T-helper 2 cell treated with Interferon-gamma antibody and Interleukin-4, amounts not matched to agents 5 μg/mL and 100 μg/mL, for 36 hours (primary cell): ENCODE measurements around the gene CCN5.

Experiments
- DNase-seq: peaks from one replicate; pipeline ENCODE4 v3.0.0; 2021; ENCODE audit warnings: low spot score
- H3K27ac Mint-ChIP-seq: one replicate; pipeline ENCODE4 v1.8.0; 2021; ENCODE audit warnings: mild to moderate bottlenecking, mixed read lengths
- H3K27me3 Mint-ChIP-seq: one replicate; pipeline ENCODE4 v1.8.0; 2021; ENCODE audit warnings: low read depth, mixed read lengths
- H3K36me3 Mint-ChIP-seq: one replicate; pipeline ENCODE4 v1.8.0; 2021; ENCODE audit warnings: low read depth, mixed read lengths
- H3K4me1 Mint-ChIP-seq: one replicate; pipeline ENCODE4 v1.8.0; 2021; ENCODE audit warnings: low read depth, mixed read lengths
- H3K4me3 Mint-ChIP-seq: one replicate; pipeline ENCODE4 v1.8.0; 2022; ENCODE audit warnings: mild to moderate bottlenecking, moderate library complexity, mixed read lengths
- H3K9me3 Mint-ChIP-seq: one replicate; pipeline ENCODE4 v1.8.0; 2021; ENCODE audit warnings: mixed read lengths

CCN5 gene

DNA sequence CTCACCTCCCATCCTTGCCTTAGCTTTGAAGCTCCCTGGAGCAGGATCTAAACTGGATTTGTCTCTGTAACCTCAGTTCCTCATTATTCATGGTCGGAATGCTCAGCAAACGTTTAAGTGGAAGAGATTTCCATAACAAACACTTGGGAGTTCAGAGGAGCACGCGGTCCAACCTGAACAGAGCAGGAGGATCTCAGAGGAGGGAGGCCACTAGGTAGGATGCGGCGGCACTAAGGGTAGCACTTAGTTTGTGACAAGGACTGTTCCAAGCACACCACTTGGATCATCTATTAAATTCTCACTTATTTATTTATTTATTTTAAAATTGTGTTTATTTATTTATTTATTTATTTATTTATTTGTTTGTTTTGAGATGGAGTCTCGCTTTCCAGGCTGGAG lies 13.3 kb upstream of the CCN5 start:
- Mint-ChIP-seq H3K4me1 (no peaks in the 10 kb centered on the region), H3K36me3 (no peaks in the 10 kb centered on the region), H3K4me3 (no peak overlapping the region), H3K9me3 (no peaks in the 10 kb centered on the region), H3K27ac (no peak overlapping the region), H3K27me3 (no peaks in the 10 kb centered on the region)
- no peak for DNase-seq

GRCh38 chr20:44702776-44703175 lies 12.4 kb upstream of the CCN5 start:
- DNase-seq = no peak
- Mint-ChIP-seq H3K27ac (no peak overlapping the region), H3K9me3 (no peaks in the 10 kb centered on the region), H3K4me3 (no peak overlapping the region), H3K27me3 (no peaks in the 10 kb centered on the region), H3K4me1 (no peaks in the 10 kb centered on the region), H3K36me3 (no peaks in the 10 kb centered on the region)

- H3K9me3 Mint-ChIP-seq = no peaks in the 10 kb centered on the region
- H3K27ac Mint-ChIP-seq = no peak overlapping the region
- DNase-seq = no peak
- no peaks in the 10 kb centered on the region for H3K27me3 Mint-ChIP-seq
- no peaks in the 10 kb centered on the region for H3K4me1 Mint-ChIP-seq
- H3K4me3 Mint-ChIP-seq = no peak overlapping the region
- H3K36me3 Mint-ChIP-seq = no peaks in the 10 kb centered on the region
Measured at GRCh38 chr20:44703183-44703925, 11.8 kb upstream of the CCN5 start.

GRCh38 chr20:44703956-44704488 lies 11.1 kb upstream of the CCN5 start:
- Mint-ChIP-seq H3K36me3 (no peaks in the 10 kb centered on the region), H3K4me1 (no peaks in the 10 kb centered on the region), H3K9me3 (no peaks in the 10 kb centered on the region), H3K27ac (no peak overlapping the region), H3K27me3 (no peaks in the 10 kb centered on the region), H3K4me3 (no peak overlapping the region)
- no peak for DNase-seq

- Mint-ChIP-seq H3K4me3 (no peak overlapping the region), H3K27ac (no peak overlapping the region), H3K9me3 (no peaks in the 10 kb centered on the region)
Measured at GRCh38 chr20:44704551-44704971, 10.6 kb upstream of the CCN5 start.

DNA sequence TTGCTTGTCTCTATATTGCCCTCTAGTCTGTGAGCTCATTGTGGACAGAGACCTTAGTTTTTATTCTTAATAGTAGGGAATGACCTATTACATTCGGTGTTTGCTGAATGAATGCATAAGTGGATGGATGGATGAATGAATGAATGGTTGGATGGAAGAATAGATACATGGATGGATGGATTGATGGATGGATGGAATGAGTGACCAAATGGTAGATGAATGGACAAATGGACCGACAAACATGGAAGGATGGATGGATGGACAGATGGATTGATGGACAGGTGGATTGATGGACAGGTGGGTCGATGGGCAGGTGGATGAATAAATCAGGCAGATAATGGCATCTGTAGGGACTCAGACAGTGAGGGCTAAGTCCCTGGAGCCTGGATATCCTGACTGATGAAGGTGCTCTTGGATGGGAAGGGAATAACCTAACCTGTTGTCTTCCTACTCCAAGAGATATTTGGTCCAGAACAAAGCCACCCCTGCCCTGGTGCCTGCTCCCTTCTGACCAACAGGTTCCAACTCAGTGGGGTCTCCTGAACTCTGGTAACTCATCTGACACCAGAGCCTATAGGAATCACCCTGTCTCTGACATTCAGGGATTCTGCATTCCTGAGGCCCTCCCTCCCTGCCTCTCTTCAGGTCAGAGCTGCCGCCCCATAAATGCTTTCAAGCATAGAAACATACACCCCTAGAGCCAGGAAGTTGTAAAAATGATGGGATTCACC lies 9.6 kb upstream of the CCN5 start:
- Mint-ChIP-seq H3K27ac (no peak overlapping the region), H3K27me3 (no peaks in the 10 kb centered on the region), H3K4me1 (no peaks in the 10 kb centered on the region), H3K36me3 (no peaks in the 10 kb centered on the region), H3K9me3 (no peaks in the 10 kb centered on the region), H3K4me3 (no peak overlapping the region)
- DNase-seq = no peak

More at GRCh38 chr20:44704551-44704971, 10.6 kb upstream of the CCN5 start:
- no peak for DNase-seq
- no peaks in the 10 kb centered on the region for H3K36me3 Mint-ChIP-seq
- H3K27me3 Mint-ChIP-seq = no peaks in the 10 kb centered on the region
- no peaks in the 10 kb centered on the region for H3K4me1 Mint-ChIP-seq

DNA sequence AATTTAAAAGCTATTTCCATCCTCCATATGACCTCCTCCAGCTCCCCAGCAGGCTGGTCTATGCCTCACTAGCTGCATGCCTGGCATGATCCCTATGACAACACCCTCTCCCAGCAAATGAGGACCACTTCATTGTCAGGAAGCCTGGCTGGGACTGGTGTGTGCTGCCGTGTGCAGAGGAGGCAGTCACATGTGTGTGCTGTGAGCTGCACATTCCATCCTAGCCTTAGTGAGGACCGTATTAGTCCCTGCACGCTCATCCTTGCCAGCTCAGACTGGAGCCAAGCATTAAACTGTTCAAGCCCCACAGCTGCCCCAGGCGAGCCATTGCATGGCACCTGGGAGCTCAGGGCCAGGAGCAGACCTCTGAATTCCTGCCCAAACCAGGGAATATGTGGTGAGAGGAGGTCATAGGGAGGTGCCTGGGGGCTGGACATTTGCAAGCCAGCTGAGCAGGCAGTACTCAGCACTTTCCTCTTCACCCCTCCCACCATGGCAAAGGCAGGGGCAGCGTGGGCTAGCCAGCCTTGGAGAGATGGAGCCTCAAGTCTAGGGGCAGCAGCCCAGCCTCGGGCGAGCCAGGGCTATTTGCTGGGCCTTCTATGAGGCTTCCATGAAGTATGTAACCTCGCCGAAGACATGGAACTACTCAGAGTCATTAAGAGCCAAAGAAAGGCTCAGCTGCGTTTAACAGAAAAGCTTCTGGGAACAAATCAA lies 8.7 kb upstream of the CCN5 start:
- DNase-seq = no peak
- Mint-ChIP-seq H3K4me3 (no peak overlapping the region), H3K36me3 (no peaks in the 10 kb centered on the region), H3K27me3 (no peaks in the 10 kb centered on the region), H3K4me1 (no peaks in the 10 kb centered on the region), H3K9me3 (no peaks in the 10 kb centered on the region), H3K27ac (no peak overlapping the region)

DNA sequence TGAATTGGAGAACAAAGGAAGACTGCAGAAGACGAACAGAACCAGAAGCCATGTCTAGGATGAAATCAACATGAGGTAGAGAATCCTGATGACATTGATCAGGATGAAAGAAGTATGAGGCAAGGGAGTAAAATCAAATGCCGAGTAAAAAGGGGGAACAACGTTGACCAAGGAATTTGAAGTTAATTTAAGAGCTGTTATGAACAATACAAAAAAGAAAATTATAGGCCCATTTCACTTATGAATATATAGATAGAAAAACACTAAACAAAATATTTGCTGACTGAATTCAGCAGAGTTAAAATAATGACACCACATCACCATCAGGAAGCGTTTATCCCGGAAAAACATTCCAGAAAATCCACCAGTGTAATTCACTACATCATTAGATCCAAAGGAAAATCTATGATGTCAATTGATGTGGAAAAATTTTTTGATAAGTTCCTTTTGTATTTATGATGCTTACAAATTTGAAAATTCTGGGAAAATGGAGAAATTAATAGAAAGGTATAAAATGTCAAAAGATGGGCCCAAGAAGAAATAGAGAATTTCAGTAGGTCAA lies 8.1 kb upstream of the CCN5 start:
- H3K9me3 Mint-ChIP-seq = no peaks in the 10 kb centered on the region
- H3K4me3 Mint-ChIP-seq = no peak overlapping the region
- no peak overlapping the region for H3K27ac Mint-ChIP-seq
- no peaks in the 10 kb centered on the region for H3K36me3 Mint-ChIP-seq
- no peak for DNase-seq
- H3K27me3 Mint-ChIP-seq = no peaks in the 10 kb centered on the region
- no peaks in the 10 kb centered on the region for H3K4me1 Mint-ChIP-seq

DNA sequence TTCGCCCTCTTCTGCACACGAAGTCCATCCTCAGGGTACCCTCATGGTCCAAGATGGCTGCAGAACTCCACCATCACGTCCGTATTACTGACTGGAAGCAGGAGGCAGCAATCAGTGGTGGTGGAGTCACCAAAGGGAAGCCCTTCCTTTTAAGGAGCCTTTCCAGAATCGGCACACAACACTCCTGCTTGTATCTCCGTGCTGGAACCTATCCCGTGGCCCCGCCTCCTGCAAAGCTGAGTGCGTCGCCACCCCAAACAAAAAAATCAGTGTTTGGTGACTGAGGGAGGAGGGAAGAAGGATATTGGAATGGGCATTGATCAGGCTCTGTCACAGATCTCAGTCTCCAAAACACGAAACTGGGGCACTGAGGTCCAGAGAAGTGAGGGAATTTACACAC lies 5.8 kb upstream of the CCN5 start:
- Mint-ChIP-seq H3K4me3 (no peak overlapping the region), H3K27me3 (peaks cover 6% of the 10 kb centered on the region), H3K36me3 (no peaks in the 10 kb centered on the region), H3K4me1 (no peaks in the 10 kb centered on the region), H3K27ac (no peak overlapping the region), H3K9me3 (no peaks in the 10 kb centered on the region)
- DNase-seq = no peak

DNA sequence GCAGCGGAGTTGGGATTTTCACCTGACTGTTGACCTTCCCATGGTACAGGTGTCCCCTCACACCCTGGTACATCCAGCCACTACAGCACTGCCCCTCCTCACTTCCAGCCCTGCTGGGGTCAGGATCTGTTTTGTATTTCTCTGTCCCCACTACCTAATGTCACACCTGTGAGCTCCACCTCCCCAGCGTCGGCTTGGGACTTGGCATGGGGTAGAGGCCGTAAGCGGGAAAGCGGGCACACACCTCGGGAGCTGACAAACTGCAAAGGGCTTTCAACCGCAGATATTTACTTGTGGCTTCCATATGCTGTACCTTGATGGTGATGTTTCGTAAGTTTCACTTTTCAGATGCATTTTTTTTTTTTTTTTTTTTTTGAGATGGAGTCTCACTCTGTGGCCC lies 5.4 kb upstream of the CCN5 start:
- Mint-ChIP-seq H3K9me3 (no peaks in the 10 kb centered on the region), H3K4me1 (no peaks in the 10 kb centered on the region), H3K36me3 (no peaks in the 10 kb centered on the region), H3K27ac (no peak overlapping the region), H3K4me3 (no peak overlapping the region), H3K27me3 (peaks cover 6% of the 10 kb centered on the region)
- DNase-seq = no peak

DNA sequence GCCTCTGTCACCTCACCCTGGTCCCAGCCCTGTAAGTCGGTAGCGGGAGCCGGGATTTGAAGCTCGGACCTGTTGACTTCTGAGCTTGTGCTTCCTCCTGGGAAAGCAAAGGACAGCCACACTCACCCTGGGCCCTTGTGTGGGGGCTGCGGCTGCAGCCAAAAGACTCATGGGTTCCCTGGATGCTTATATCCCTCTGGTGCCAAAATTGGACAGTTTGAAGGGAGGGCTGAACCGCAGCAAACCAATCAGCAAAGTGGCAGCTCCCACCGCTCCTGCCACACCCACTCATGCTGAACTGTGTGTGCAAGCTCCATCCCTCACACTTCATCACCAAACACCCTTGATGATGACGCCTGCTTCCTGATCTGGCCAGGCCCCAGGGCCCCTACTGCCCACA lies 3.9 kb upstream of the CCN5 start:
- Mint-ChIP-seq H3K4me1 (no peaks in the 10 kb centered on the region), H3K4me3 (no peak overlapping the region), H3K27ac (no peak overlapping the region), H3K36me3 (no peaks in the 10 kb centered on the region), H3K27me3 (peaks cover 6% of the 10 kb centered on the region), H3K9me3 (no peaks in the 10 kb centered on the region)
- no peak for DNase-seq

DNA sequence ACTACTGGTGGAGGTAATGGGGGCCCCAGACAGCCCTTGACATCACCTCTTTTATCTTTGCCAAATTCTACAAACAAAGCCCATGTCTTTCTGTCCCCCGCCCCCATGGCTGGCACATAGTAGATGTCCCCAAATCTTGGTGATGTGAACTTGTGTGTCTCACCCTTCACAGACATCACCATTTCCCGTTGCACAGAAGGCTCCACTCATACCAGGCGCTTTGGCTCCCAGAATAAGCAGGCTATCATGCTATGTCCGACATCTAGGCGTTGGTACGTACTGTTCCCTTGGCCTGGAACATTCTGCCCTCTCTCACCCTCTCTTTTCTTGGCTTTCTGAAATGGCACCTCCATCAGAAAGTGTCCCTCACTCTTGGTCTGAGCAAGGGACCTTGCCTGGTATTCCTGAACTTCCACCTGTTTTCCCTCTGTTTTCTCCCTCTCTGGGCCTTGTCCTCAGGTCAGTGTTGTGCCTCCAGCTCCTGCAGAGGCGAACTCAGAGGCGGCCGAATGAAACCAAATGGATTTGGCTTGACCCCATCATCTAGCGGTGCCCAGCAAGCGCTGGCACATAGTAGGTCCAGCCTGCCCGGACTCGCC lies 968 bp upstream of the CCN5 start:
- Mint-ChIP-seq H3K27me3 (peaks cover 6% of the 10 kb centered on the region), H3K9me3 (no peaks in the 10 kb centered on the region), H3K36me3 (no peaks in the 10 kb centered on the region), H3K27ac (no peak overlapping the region), H3K4me3 (no peak overlapping the region), H3K4me1 (no peaks in the 10 kb centered on the region)
- DNase-seq = no peak

DNA sequence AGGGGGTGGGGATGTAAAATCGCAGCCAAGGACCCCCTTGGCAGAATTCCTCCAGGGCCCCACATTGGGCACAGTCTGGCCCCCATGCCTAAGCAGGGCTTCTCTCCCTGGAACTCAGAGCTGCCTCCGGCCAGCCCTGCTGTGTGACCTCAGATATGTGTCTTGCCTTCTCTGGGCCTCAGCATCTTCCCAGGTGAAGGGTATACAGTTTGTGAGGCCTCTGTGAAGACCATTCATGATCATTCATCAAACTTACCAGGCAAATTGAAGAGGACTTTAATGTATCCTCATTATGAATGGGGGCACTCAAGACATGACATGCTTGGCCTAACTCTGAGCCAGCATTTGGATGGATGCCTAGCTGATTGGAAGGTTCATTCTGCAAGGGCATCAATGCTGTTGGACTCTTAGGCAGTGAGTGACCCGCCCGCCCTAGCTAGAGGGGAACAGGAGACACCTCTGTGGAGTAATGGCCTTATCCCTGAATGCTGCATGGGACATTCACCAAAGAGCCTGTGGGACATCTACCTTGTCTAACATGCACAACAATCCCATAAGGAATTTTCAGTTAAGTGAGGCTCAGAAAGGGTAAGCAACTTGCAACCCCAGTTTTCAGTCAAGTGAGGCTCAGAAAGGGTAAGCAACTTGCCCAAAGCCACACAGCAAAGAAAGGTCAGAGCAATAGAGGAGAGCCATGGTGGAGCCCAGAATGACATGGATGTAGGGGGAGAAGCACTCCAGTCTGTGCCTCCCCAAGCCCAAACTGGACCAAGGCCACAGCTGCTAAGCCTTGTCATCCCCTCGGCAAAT lies 535 bp downstream of the CCN5 start:
- Mint-ChIP-seq H3K27me3 (peaks cover 6% of the 10 kb centered on the region), H3K4me3 (no peak overlapping the region), H3K27ac (no peak overlapping the region), H3K4me1 (no peaks in the 10 kb centered on the region), H3K36me3 (no peaks in the 10 kb centered on the region), H3K9me3 (no peaks in the 10 kb centered on the region)
- no peak for DNase-seq
